ENCODE results near the gene FGR.

GRCh38 chr1:27632387-27633297 is 2.3 kb downstream of the FGR start:
- no peak for TF ChIP-seq CTCF (IDR thresholded peaks at IDR 0.05; ENCODE audit: low read depth, low read length, poor library complexity, severe bottlenecking)
- no peak for TF ChIP-seq EZH2phosphoT487 (IDR thresholded peaks at IDR 0.05; ENCODE audit: borderline replicate concordance, low read length)

Data from DOHH2 (cell line).